ENCODE measurements around the gene LRRC14B.

The LRRC14B gene

DNA sequence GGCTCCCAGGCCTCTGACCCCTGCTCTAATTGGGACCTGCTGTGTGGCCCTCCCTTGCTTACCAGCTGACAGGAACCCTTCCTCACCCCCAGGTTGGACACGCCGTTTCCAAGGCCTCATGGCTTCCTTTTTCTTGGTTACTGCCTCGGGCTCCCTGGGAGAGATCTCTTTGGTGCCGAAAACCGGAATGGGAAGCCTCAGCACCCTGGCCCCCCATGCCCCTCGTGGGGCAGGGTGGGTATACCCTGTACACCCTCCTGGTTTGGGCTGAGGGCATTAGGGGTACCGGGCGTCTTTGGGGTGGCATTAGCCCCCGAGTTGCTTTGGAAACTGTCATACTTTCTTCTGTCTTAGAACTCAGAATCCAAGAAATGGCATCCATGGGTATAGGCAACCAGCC, 10.1 kb upstream of the LRRC14B start:
- Histone ChIP-seq H3K4me2 (ENCODE audit: low read length) (no peak overlapping the region), H3K9me3 (ENCODE audit: insufficient read depth, low read depth, low read length) (no peaks in the 10 kb centered on the region), H4K8ac (ENCODE audit: low read depth, low read length) (no peak overlapping the region), H3K9ac (ENCODE audit: low read length) (no peak overlapping the region), H3K23ac (ENCODE audit: low read length) (no peak overlapping the region), H3K27me3 (ENCODE audit: insufficient read depth, low read length) (no peaks in the 10 kb centered on the region), H3K4me1 (ENCODE audit: control insufficient read depth in 1 of 2, insufficient read depth in 2 of 2, low read length in 2 of 2) (peaks cover 24 to 26% of the 10 kb centered on the region in 2 experiments), H2AFZ (ENCODE audit: insufficient read depth, low read length, poor library complexity) (no peak overlapping the region), H4K91ac (ENCODE audit: low read depth, low read length) (no peak overlapping the region), H3K36me3 (ENCODE audit: control insufficient read depth in 1 of 2, insufficient read depth in 2 of 2, low read length in 2 of 2) (peaks cover 35 to 40% of the 10 kb centered on the region in 2 experiments), H2BK5ac (ENCODE audit: low read depth, low read length, poor library complexity) (no peak overlapping the region), H3K14ac (ENCODE audit: low read length) (no peak overlapping the region), H3K4ac (ENCODE audit: low read depth, low read length) (no peak overlapping the region), H2BK12ac (ENCODE audit: low read length) (no peak overlapping the region), H2AK5ac (ENCODE audit: low read length) (no peak overlapping the region), H3K79me1 (ENCODE audit: low read length) (peaks cover 3% of the 10 kb centered on the region), H4K12ac (ENCODE audit: low read depth, low read length) (no peak overlapping the region), H2BK120ac (ENCODE audit: insufficient read depth, low read length, poor library complexity) (no peak overlapping the region), H3K79me2 (ENCODE audit: control insufficient read depth, insufficient read depth, low read length, poor library complexity) (no peaks in the 10 kb centered on the region), H3K4me3 (ENCODE audit: low read depth, low read length) (no peak overlapping the region), H3K18ac (ENCODE audit: low read length) (no peak overlapping the region), H3K27ac (ENCODE audit: low read depth, low read length) (no peak overlapping the region)
- no CpG with 5 or more reads among the region's 9 CpGs for WGBS (ENCODE audit: extremely low coverage, insufficient coverage, insufficient read length)
- no peak for DNase-seq

DNA sequence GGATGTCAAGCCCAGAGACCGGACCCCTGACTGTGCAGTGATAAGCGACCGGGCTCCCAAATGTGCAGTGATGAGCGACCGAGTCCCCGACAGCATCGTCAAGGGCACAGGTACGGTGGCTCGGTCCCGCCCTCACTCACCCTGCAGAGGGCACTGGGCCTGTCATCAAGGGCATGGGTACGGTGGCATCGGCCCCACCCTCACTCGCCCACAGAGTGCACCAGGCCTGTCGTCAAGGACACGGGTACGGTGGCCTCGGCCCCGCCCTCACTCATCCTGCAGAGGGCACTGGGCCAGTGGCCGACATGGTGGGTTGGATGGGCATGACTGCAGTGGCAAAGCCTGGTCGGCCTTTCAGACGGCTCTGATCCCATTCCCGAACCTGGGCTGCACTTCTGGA, 9.7 kb upstream of the LRRC14B start:
- Histone ChIP-seq H2BK12ac (ENCODE audit: low read length) (no peak overlapping the region), H2BK5ac (ENCODE audit: low read depth, low read length, poor library complexity) (no peak overlapping the region), H3K27ac (ENCODE audit: low read depth, low read length) (no peak overlapping the region), H3K9me3 (ENCODE audit: insufficient read depth, low read depth, low read length) (no peaks in the 10 kb centered on the region), H3K14ac (ENCODE audit: low read length) (no peak overlapping the region), H3K9ac (ENCODE audit: low read length) (no peak overlapping the region), H4K12ac (ENCODE audit: low read depth, low read length) (no peak overlapping the region), H3K18ac (ENCODE audit: low read length) (no peak overlapping the region), H3K79me2 (ENCODE audit: control insufficient read depth, insufficient read depth, low read length, poor library complexity) (no peaks in the 10 kb centered on the region), H2BK120ac (ENCODE audit: insufficient read depth, low read length, poor library complexity) (no peak overlapping the region), H3K4me1 (ENCODE audit: control insufficient read depth in 1 of 2, insufficient read depth in 2 of 2, low read length in 2 of 2) (peaks cover 22% of the 10 kb centered on the region in 2 experiments), H3K23ac (ENCODE audit: low read length) (no peak overlapping the region), H3K79me1 (ENCODE audit: low read length) (peaks cover 3% of the 10 kb centered on the region), H2AK5ac (ENCODE audit: low read length) (no peak overlapping the region), H3K36me3 (ENCODE audit: control insufficient read depth in 1 of 2, insufficient read depth in 2 of 2, low read length in 2 of 2) (peaks cover 38 to 44% of the 10 kb centered on the region in 2 experiments), H3K4ac (ENCODE audit: low read depth, low read length) (no peak overlapping the region), H4K91ac (ENCODE audit: low read depth, low read length) (no peak overlapping the region), H2AFZ (ENCODE audit: insufficient read depth, low read length, poor library complexity) (no peak overlapping the region), H4K8ac (ENCODE audit: low read depth, low read length) (no peak overlapping the region), H3K4me2 (ENCODE audit: low read length) (no peak overlapping the region), H3K27me3 (ENCODE audit: insufficient read depth, low read length) (no peaks in the 10 kb centered on the region), H3K4me3 (ENCODE audit: low read depth, low read length) (no peak overlapping the region)
- no peak for DNase-seq
- WGBS (ENCODE audit: extremely low coverage, insufficient coverage, insufficient read length): no CpG with 5 or more reads among the region's 22 CpGs

DNA sequence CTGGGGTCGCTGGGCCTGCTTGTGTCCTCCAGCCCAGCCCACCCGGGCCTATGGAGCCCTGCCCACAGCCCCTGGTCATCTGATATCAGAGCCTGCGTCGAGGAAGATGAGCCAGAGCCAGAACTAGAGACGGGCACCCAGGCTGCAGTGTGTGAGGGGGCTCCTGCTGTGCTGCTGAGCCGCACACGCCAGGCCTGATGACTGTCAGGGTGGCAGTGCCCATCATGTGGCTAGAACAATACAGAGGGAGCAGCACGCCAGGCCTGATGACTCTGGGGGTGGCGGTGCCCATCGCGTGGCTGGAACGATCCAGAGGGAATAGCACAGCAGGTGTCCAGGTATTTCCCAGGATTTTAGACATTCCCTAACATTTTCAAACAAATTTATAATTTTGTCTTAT, 9.2 kb upstream of the LRRC14B start:
- Histone ChIP-seq H3K27ac (ENCODE audit: low read depth, low read length) (no peak overlapping the region), H3K14ac (ENCODE audit: low read length) (no peak overlapping the region), H3K18ac (ENCODE audit: low read length) (no peak overlapping the region), H2BK5ac (ENCODE audit: low read depth, low read length, poor library complexity) (no peak overlapping the region), H3K79me2 (ENCODE audit: control insufficient read depth, insufficient read depth, low read length, poor library complexity) (no peaks in the 10 kb centered on the region), H3K4ac (ENCODE audit: low read depth, low read length) (no peak overlapping the region), H3K23ac (ENCODE audit: low read length) (no peak overlapping the region), H4K12ac (ENCODE audit: low read depth, low read length) (no peak overlapping the region), H3K36me3 (ENCODE audit: control insufficient read depth in 1 of 2, insufficient read depth in 2 of 2, low read length in 2 of 2) (peaks cover 42 to 46% of the 10 kb centered on the region in 2 experiments), H3K9ac (ENCODE audit: low read length) (no peak overlapping the region), H3K9me3 (ENCODE audit: insufficient read depth, low read depth, low read length) (no peaks in the 10 kb centered on the region), H3K79me1 (ENCODE audit: low read length) (peaks cover 3% of the 10 kb centered on the region), H3K27me3 (ENCODE audit: insufficient read depth, low read length) (no peaks in the 10 kb centered on the region), H3K4me3 (ENCODE audit: low read depth, low read length) (no peak overlapping the region), H2BK120ac (ENCODE audit: insufficient read depth, low read length, poor library complexity) (no peak overlapping the region), H2AFZ (ENCODE audit: insufficient read depth, low read length, poor library complexity) (no peak overlapping the region), H3K4me2 (ENCODE audit: low read length) (no peak overlapping the region), H2AK5ac (ENCODE audit: low read length) (no peak overlapping the region), H4K8ac (ENCODE audit: low read depth, low read length) (no peak overlapping the region), H4K91ac (ENCODE audit: low read depth, low read length) (no peak overlapping the region), H2BK12ac (ENCODE audit: low read length) (no peak overlapping the region), H3K4me1 (ENCODE audit: control insufficient read depth in 1 of 2, insufficient read depth in 2 of 2, low read length in 2 of 2) (peaks cover 20 to 21% of the 10 kb centered on the region in 2 experiments)
- WGBS (ENCODE audit: extremely low coverage, insufficient coverage, insufficient read length): no CpG with 5 or more reads among the region's 12 CpGs
- DNase-seq: no peak

DNA sequence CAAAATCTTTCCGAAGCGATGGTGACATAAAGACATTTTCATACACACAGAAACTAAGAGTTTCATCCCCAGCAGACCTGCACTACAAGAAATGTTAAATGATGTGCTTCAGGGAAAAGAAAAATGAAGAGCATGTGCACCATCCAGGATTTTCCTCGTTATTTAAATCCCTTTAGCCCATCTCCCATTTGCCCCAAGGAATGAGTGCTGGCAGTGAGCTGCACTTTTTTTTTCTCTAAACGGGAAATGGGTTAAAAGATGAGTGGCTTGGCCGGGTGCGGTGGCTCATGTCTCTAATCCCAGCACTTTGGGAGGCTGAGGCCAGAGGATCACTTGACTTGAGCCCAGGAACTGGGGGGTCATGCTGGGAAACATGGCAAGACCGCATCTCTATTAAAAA, 6.8 kb upstream of the LRRC14B start:
- Histone ChIP-seq H3K79me1 (ENCODE audit: low read length) (peaks cover 3% of the 10 kb centered on the region), H3K9me3 (ENCODE audit: insufficient read depth, low read depth, low read length) (no peaks in the 10 kb centered on the region), H2AFZ (ENCODE audit: insufficient read depth, low read length, poor library complexity) (no peak overlapping the region), H2BK12ac (ENCODE audit: low read length) (no peak overlapping the region), H3K27ac (ENCODE audit: low read depth, low read length) (peak overlapping the region; percentile 2), H2BK5ac (ENCODE audit: low read depth, low read length, poor library complexity) (no peak overlapping the region), H4K8ac (ENCODE audit: low read depth, low read length) (no peak overlapping the region), H3K4me3 (ENCODE audit: low read depth, low read length) (no peak overlapping the region), H2BK120ac (ENCODE audit: insufficient read depth, low read length, poor library complexity) (no peak overlapping the region), H2AK5ac (ENCODE audit: low read length) (no peak overlapping the region), H4K91ac (ENCODE audit: low read depth, low read length) (no peak overlapping the region), H3K14ac (ENCODE audit: low read length) (no peak overlapping the region), H3K18ac (ENCODE audit: low read length) (no peak overlapping the region), H3K9ac (ENCODE audit: low read length) (no peak overlapping the region), H3K23ac (ENCODE audit: low read length) (no peak overlapping the region), H3K4me2 (ENCODE audit: low read length) (no peak overlapping the region), H4K12ac (ENCODE audit: low read depth, low read length) (no peak overlapping the region), H3K4me1 (ENCODE audit: control insufficient read depth in 1 of 2, insufficient read depth in 2 of 2, low read length in 2 of 2) (peaks cover 20 to 27% of the 10 kb centered on the region in 2 experiments), H3K4ac (ENCODE audit: low read depth, low read length) (no peak overlapping the region), H3K36me3 (ENCODE audit: control insufficient read depth in 1 of 2, insufficient read depth in 2 of 2, low read length in 2 of 2) (peaks cover 35 to 37% of the 10 kb centered on the region in 2 experiments), H3K79me2 (ENCODE audit: control insufficient read depth, insufficient read depth, low read length, poor library complexity) (no peaks in the 10 kb centered on the region), H3K27me3 (ENCODE audit: insufficient read depth, low read length) (no peaks in the 10 kb centered on the region)
- no peak for DNase-seq
- WGBS (ENCODE audit: extremely low coverage, insufficient coverage, insufficient read length): no CpG with 5 or more reads among the region's 7 CpGs

All from trophoblast cell (in vitro differentiated cells and primary cell).